Body of pancreas (tissue), 4 donors: ENCODE measurements around the gene THADA.

Source experiments
- POLR2A ChIP-seq, 3 donors: fragments of 450-650 bp; IDR thresholded peaks; one replicate each; pipeline ENCODE4 v1.6.1; 2016; ENCODE audit warnings: antibody characterized with exemption in 3 of 3, mild to moderate bottlenecking in 2 of 3
- TF ChIP-seq, protein P1 (sequence below), 7 experiments: fragments of 450-650 bp in 4 of 7; fragments of 200-600 bp in 3 of 7; sonication (generic) in 3 of 7; IDR thresholded peaks; one replicate each; pipeline ENCODE4 v1.5.1; 2016 to 2019; ENCODE audit warnings: antibody characterized with exemption in 7 of 7

DNA sequence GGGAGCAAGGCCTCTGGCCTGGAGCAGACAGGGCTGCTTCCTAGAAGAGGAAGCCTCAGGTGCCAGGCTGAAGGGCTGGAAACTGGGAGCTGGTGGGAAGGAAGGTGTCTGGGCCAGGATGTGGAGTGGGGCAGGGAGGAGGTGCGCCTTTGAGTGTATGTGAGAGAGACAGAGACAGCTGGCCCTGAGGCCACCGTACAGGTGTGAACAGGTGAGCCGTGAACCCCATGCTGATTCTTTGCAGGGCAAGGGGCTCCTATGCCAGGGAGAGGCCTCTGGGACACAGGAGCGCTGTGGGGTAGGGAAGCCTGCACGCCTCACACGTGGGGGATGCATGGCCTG is 385.7 kb downstream of the THADA start:
- TF ChIP-seq, protein P1, sequence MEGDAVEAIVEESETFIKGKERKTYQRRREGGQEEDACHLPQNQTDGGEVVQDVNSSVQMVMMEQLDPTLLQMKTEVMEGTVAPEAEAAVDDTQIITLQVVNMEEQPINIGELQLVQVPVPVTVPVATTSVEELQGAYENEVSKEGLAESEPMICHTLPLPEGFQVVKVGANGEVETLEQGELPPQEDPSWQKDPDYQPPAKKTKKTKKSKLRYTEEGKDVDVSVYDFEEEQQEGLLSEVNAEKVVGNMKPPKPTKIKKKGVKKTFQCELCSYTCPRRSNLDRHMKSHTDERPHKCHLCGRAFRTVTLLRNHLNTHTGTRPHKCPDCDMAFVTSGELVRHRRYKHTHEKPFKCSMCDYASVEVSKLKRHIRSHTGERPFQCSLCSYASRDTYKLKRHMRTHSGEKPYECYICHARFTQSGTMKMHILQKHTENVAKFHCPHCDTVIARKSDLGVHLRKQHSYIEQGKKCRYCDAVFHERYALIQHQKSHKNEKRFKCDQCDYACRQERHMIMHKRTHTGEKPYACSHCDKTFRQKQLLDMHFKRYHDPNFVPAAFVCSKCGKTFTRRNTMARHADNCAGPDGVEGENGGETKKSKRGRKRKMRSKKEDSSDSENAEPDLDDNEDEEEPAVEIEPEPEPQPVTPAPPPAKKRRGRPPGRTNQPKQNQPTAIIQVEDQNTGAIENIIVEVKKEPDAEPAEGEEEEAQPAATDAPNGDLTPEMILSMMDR (IDR thresholded peaks at IDR 0.05): no peak
- TF ChIP-seq POLR2A (IDR thresholded peaks at IDR 0.05): no peak
